ENCODE measurements around the gene SLC4A1AP.

DNA sequence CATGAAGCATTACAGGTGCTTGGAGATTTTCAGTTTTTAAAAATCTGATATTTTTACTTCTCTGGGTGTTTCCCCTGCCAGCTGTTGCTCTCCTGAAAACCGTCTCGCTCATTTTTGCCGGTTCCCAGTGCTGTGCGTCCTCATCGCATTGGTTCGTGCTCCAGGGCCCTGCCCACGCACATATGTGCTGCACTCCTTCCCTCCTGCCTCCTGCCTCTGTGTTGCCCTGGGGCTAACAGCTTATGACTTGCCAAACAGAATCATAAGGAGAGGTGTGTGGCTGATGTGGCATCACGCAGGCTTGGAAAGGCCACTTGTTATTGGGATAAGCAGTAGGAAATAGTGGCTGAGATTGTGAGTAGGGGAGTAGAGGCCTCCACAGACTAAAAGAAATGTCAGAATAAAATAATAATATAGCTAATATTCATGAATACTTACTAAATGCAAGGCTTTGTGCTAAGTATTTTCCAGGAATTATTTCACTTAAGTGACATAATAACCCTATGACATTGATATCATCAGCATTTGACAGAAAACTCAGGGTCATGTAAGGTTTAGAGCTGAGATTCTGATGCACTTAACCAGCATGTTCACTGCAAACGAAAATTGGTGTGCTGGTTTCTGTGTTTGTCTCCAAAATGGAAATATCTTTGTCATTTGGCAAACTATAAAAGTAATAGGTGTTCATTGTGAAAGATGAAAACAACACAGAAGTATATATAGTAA, 53.5 kb downstream of the SLC4A1AP start:
- TF ChIP-seq, protein P1, sequence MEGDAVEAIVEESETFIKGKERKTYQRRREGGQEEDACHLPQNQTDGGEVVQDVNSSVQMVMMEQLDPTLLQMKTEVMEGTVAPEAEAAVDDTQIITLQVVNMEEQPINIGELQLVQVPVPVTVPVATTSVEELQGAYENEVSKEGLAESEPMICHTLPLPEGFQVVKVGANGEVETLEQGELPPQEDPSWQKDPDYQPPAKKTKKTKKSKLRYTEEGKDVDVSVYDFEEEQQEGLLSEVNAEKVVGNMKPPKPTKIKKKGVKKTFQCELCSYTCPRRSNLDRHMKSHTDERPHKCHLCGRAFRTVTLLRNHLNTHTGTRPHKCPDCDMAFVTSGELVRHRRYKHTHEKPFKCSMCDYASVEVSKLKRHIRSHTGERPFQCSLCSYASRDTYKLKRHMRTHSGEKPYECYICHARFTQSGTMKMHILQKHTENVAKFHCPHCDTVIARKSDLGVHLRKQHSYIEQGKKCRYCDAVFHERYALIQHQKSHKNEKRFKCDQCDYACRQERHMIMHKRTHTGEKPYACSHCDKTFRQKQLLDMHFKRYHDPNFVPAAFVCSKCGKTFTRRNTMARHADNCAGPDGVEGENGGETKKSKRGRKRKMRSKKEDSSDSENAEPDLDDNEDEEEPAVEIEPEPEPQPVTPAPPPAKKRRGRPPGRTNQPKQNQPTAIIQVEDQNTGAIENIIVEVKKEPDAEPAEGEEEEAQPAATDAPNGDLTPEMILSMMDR (IDR thresholded peaks at IDR 0.05) = no peak
- no peak for TF ChIP-seq POLR2A (IDR thresholded peaks at IDR 0.05)
- TF ChIP-seq EP300 (IDR thresholded peaks at IDR 0.05; ENCODE audit: low read depth) = no peak

All from transverse colon (tissue), 3 donors.